Measurements from ENCODE around the gene DENND1A. TPM values are rescaled to one million over a fixed set of nuclear protein-coding genes. Genes with fewer than 3 reads are reported as not detected.

Gene DENND1A
- polyA plus RNA-seq, 2 donors = 4.6 to 4.8 TPM

- H3K27me3 ChIP-seq (ENCODE audit: control insufficient read depth in 1 of 2, insufficient read depth in 2 of 2, low read length in 2 of 2) = no peaks in the 10 kb centered on the region
- H3K27ac ChIP-seq (ENCODE audit: low read depth in 2 of 2, low read length in 1 of 2) = no peak overlapping the region
- H3K9me3 ChIP-seq (ENCODE audit: control insufficient read depth in 2 of 2, insufficient read depth in 1 of 2, low read depth in 1 of 2, low read length in 1 of 2) = no peaks in the 10 kb centered on the region
- no peaks in the 10 kb centered on the region for H3K36me3 ChIP-seq (ENCODE audit: control insufficient read depth in 2 of 2, insufficient read depth in 2 of 2, low read length in 1 of 2)
- no peak overlapping the region for H3K4me3 ChIP-seq (ENCODE audit: low read depth in 1 of 2, low read length in 2 of 2)
- H3K4me1 ChIP-seq (ENCODE audit: control insufficient read depth in 2 of 2, insufficient read depth in 2 of 2, low read length in 1 of 2) = no peaks in the 10 kb centered on the region
- WGBS, 2 donors = 66 to 93% methylated on average over 3 of the region's 3 CpGs
Measured at GRCh38 chr9:123500336-123500735, 429.6 kb downstream of the DENND1A start.

DNA sequence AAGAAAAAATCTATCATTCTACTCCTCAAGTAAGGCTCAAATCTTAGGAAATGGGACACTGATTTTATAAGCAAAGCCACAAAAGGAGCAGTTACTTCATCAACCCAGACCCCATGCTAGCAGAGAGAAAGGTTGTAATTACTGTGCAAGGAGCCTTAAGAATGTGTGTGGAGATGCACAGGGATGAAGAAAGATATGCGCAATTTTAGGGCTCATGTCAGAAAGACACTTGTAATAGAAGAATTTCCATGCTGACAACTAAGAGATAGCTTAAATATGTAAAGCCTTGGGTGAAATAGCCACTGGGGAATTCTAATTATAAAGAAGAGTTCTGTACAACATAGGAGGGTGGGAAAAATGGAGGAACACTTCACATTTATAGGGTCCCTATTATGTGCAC, 432.1 kb downstream of the DENND1A start:
- Histone ChIP-seq H3K4me3 (ENCODE audit: low read depth in 1 of 2, low read length in 2 of 2) (no peak overlapping the region), H3K36me3 (ENCODE audit: control insufficient read depth in 2 of 2, insufficient read depth in 2 of 2, low read length in 1 of 2) (no peaks in the 10 kb centered on the region), H3K4me1 (ENCODE audit: control insufficient read depth in 2 of 2, insufficient read depth in 2 of 2, low read length in 1 of 2) (no peaks in the 10 kb centered on the region), H3K27ac (ENCODE audit: low read depth in 2 of 2, low read length in 1 of 2) (no peak overlapping the region), H3K9me3 (ENCODE audit: control insufficient read depth in 2 of 2, insufficient read depth in 1 of 2, low read depth in 1 of 2, low read length in 1 of 2) (no peaks in the 10 kb centered on the region), H3K27me3 (ENCODE audit: control insufficient read depth in 1 of 2, insufficient read depth in 2 of 2, low read length in 2 of 2) (no peaks in the 10 kb centered on the region)
- WGBS, 2 donors = 94 to 99% methylated on average over 1 of the region's 1 CpG

DNA sequence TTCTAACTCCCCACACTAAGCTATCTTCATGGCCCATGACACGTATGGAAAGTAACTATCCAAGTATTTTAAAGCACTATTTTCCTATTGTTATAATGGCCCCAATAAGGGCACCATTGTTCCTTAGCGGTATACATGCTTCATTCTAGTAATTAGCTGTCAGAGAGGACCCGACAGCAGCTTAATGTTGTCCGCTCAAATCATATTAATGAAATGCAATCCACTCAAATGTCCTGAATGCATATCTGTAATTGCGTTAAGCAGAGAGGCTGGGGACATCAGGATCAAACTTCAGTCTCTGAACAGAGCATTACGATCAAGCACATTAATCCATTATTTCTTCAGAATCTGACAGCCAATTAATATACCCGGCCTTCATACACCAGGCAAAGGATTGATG, 434.2 kb downstream of the DENND1A start:
- WGBS, 2 donors = 94 to 95% methylated on average over 7 of the region's 7 CpGs
- Histone ChIP-seq H3K27me3 (ENCODE audit: control insufficient read depth in 1 of 2, insufficient read depth in 2 of 2, low read length in 2 of 2) (no peaks in the 10 kb centered on the region), H3K4me3 (ENCODE audit: low read depth in 1 of 2, low read length in 2 of 2) (no peak overlapping the region), H3K4me1 (ENCODE audit: control insufficient read depth in 2 of 2, insufficient read depth in 2 of 2, low read length in 1 of 2) (no peaks in the 10 kb centered on the region), H3K36me3 (ENCODE audit: control insufficient read depth in 2 of 2, insufficient read depth in 2 of 2, low read length in 1 of 2) (no peaks in the 10 kb centered on the region), H3K27ac (ENCODE audit: low read depth in 2 of 2, low read length in 1 of 2) (no peak overlapping the region), H3K9me3 (ENCODE audit: control insufficient read depth in 2 of 2, insufficient read depth in 1 of 2, low read depth in 1 of 2, low read length in 1 of 2) (no peaks in the 10 kb centered on the region)

- no peak overlapping the region for H3K27ac ChIP-seq (ENCODE audit: low read depth in 2 of 2, low read length in 1 of 2)
- no peaks in the 10 kb centered on the region for H3K27me3 ChIP-seq (ENCODE audit: control insufficient read depth in 1 of 2, insufficient read depth in 2 of 2, low read length in 2 of 2)
- H3K4me3 ChIP-seq (ENCODE audit: low read depth in 1 of 2, low read length in 2 of 2) = no peak overlapping the region
- no peaks in the 10 kb centered on the region for H3K36me3 ChIP-seq (ENCODE audit: control insufficient read depth in 2 of 2, insufficient read depth in 2 of 2, low read length in 1 of 2)
- H3K4me1 ChIP-seq (ENCODE audit: control insufficient read depth in 2 of 2, insufficient read depth in 2 of 2, low read length in 1 of 2) = no peaks in the 10 kb centered on the region
- H3K9me3 ChIP-seq (ENCODE audit: control insufficient read depth in 2 of 2, insufficient read depth in 1 of 2, low read depth in 1 of 2, low read length in 1 of 2) = no peaks in the 10 kb centered on the region
- 83 to 87% methylated on average over 8 of the region's 8 CpGs for WGBS, 2 donors
Measured at GRCh38 chr9:123493627-123494026, 436.3 kb downstream of the DENND1A start.

DNA sequence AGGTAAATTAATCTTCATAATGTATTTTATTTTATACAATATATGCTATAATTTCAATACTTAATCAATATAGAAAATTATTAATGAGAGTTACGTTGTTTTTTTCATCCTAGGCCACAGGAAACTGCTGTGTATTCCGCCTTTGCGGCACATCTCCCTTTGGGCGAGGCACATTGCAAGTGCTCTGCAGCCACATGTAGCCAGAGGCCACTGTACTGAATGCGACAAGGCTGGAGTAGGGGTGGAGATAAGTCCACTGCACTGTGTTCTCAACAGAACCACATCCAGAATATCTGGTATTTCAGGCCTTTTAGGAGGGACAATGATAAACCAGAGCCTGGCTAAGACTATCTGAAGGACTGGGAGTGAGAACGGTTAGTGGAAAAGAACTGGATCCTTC, 439.2 kb downstream of the DENND1A start:
- H3K4me1 ChIP-seq (ENCODE audit: control insufficient read depth in 2 of 2, insufficient read depth in 2 of 2, low read length in 1 of 2) = no peaks in the 10 kb centered on the region
- H3K36me3 ChIP-seq (ENCODE audit: control insufficient read depth in 2 of 2, insufficient read depth in 2 of 2, low read length in 1 of 2) = no peaks in the 10 kb centered on the region
- no peak overlapping the region for H3K4me3 ChIP-seq (ENCODE audit: low read depth in 1 of 2, low read length in 2 of 2)
- H3K9me3 ChIP-seq (ENCODE audit: control insufficient read depth in 2 of 2, insufficient read depth in 1 of 2, low read depth in 1 of 2, low read length in 1 of 2) = no peaks in the 10 kb centered on the region
- H3K27me3 ChIP-seq (ENCODE audit: control insufficient read depth in 1 of 2, insufficient read depth in 2 of 2, low read length in 2 of 2) = no peaks in the 10 kb centered on the region
- 92 to 93% methylated on average over 6 of the region's 6 CpGs for WGBS, 2 donors
- H3K27ac ChIP-seq (ENCODE audit: low read depth in 2 of 2, low read length in 1 of 2) = no peak overlapping the region

- no peaks in the 10 kb centered on the region for H3K4me1 ChIP-seq (ENCODE audit: control insufficient read depth in 2 of 2, insufficient read depth in 2 of 2, low read length in 1 of 2)
Measured at GRCh38 chr9:123488722-123489321, 441.1 kb downstream of the DENND1A start.

DNA sequence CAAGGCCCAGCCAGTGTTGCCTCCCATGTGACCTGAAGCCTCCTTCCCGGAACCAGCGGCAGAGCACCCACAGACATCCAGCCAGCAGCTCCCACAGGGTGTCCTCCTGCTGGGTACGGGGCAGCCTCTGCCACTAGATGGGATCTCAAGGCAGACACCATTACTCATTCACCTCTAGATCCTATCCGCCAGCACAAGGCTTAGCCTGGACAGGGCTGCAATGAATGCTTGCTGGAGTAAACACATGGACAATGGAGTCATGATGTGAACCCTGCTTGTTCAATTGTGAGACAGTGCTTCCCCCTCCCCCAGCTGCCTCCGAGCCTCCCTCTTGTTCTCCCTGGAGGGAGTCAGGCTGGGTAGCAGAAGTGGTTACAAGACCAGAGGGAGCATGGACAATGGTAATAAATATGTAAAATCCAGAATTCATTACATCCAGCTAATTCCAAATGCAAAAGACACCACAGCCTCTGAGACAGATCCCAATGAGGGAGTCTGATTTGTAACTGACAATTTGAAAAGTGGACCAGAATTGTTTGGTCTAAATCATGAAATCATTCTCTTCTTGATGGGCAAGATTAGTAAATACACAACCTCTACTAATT, 441.9 kb downstream of the DENND1A start:
- H3K27me3 ChIP-seq (ENCODE audit: control insufficient read depth in 1 of 2, insufficient read depth in 2 of 2, low read length in 2 of 2) = no peaks in the 10 kb centered on the region
- no peaks in the 10 kb centered on the region for H3K9me3 ChIP-seq (ENCODE audit: control insufficient read depth in 2 of 2, insufficient read depth in 1 of 2, low read depth in 1 of 2, low read length in 1 of 2)
- no peak overlapping the region for H3K27ac ChIP-seq (ENCODE audit: low read depth in 2 of 2, low read length in 1 of 2)
- H3K4me1 ChIP-seq (ENCODE audit: control insufficient read depth in 2 of 2, insufficient read depth in 2 of 2, low read length in 1 of 2) = peaks cover 0 to 2% of the 10 kb centered on the region in 2 donors
- H3K36me3 ChIP-seq (ENCODE audit: control insufficient read depth in 2 of 2, insufficient read depth in 2 of 2, low read length in 1 of 2) = no peaks in the 10 kb centered on the region
- H3K4me3 ChIP-seq (ENCODE audit: low read depth in 1 of 2, low read length in 2 of 2) = no peak overlapping the region
- WGBS, 2 donors = 91 to 95% methylated on average over 5 of the region's 5 CpGs

More at GRCh38 chr9:123488722-123489321, 441.1 kb downstream of the DENND1A start:
- no peaks in the 10 kb centered on the region for H3K27me3 ChIP-seq (ENCODE audit: control insufficient read depth in 1 of 2, insufficient read depth in 2 of 2, low read length in 2 of 2)
- 81 to 83% methylated on average over 16 of the region's 16 CpGs for WGBS, 2 donors
- H3K9me3 ChIP-seq (ENCODE audit: control insufficient read depth in 2 of 2, insufficient read depth in 1 of 2, low read depth in 1 of 2, low read length in 1 of 2) = no peaks in the 10 kb centered on the region
- H3K27ac ChIP-seq (ENCODE audit: low read depth in 2 of 2, low read length in 1 of 2) = no peak overlapping the region
- H3K36me3 ChIP-seq (ENCODE audit: control insufficient read depth in 2 of 2, insufficient read depth in 2 of 2, low read length in 1 of 2) = no peaks in the 10 kb centered on the region
- no peak overlapping the region for H3K4me3 ChIP-seq (ENCODE audit: low read depth in 1 of 2, low read length in 2 of 2)

DNA sequence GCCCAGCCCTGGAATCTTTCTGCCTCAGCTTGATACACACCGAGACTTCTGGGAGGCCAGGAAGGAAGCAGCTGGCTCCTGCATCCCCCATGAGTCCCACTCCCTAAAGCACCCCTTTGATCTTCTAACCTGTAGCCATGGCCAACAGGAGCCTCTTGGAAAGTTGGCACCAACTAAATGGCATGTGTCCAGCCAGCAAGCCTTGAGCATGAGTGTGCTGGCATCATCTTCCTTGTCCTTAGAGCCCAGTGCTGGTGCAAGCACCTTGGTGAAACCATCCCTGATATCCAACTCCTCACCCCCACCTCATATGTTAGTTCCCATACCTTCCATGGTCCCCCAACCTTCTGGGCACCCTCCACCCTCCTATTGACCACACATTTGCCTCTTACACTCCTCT, 443.5 kb downstream of the DENND1A start:
- WGBS, 2 donors = 60 to 70% methylated on average over 1 of the region's 1 CpG
- Histone ChIP-seq H3K9me3 (ENCODE audit: control insufficient read depth in 2 of 2, insufficient read depth in 1 of 2, low read depth in 1 of 2, low read length in 1 of 2) (no peaks in the 10 kb centered on the region), H3K27ac (ENCODE audit: low read depth in 2 of 2, low read length in 1 of 2) (no peak overlapping the region), H3K4me3 (ENCODE audit: low read depth in 1 of 2, low read length in 2 of 2) (no peak overlapping the region), H3K36me3 (ENCODE audit: control insufficient read depth in 2 of 2, insufficient read depth in 2 of 2, low read length in 1 of 2) (no peaks in the 10 kb centered on the region), H3K27me3 (ENCODE audit: control insufficient read depth in 1 of 2, insufficient read depth in 2 of 2, low read length in 2 of 2) (no peaks in the 10 kb centered on the region), H3K4me1 (ENCODE audit: control insufficient read depth in 2 of 2, insufficient read depth in 2 of 2, low read length in 1 of 2) (peaks cover 0 to 2% of the 10 kb centered on the region in 2 donors)

GRCh38 chr9:123485216-123485615, 444.7 kb downstream of the DENND1A start:
- no peaks in the 10 kb centered on the region for H3K36me3 ChIP-seq (ENCODE audit: control insufficient read depth in 2 of 2, insufficient read depth in 2 of 2, low read length in 1 of 2)
- WGBS, 2 donors = 68 to 78% methylated on average over 5 of the region's 5 CpGs
- H3K9me3 ChIP-seq (ENCODE audit: control insufficient read depth in 2 of 2, insufficient read depth in 1 of 2, low read depth in 1 of 2, low read length in 1 of 2) = no peaks in the 10 kb centered on the region
- no peak overlapping the region for H3K4me3 ChIP-seq (ENCODE audit: low read depth in 1 of 2, low read length in 2 of 2)
- H3K4me1 ChIP-seq (ENCODE audit: control insufficient read depth in 2 of 2, insufficient read depth in 2 of 2, low read length in 1 of 2) = peaks cover 0 to 2% of the 10 kb centered on the region in 2 donors
- no peak overlapping the region for H3K27ac ChIP-seq (ENCODE audit: low read depth in 2 of 2, low read length in 1 of 2)
- H3K27me3 ChIP-seq (ENCODE audit: control insufficient read depth in 1 of 2, insufficient read depth in 2 of 2, low read length in 2 of 2) = no peaks in the 10 kb centered on the region

- WGBS, 2 donors = 80 to 89% methylated on average over 4 of the region's 4 CpGs
- Histone ChIP-seq H3K36me3 (ENCODE audit: control insufficient read depth in 2 of 2, insufficient read depth in 2 of 2, low read length in 1 of 2) (no peaks in the 10 kb centered on the region), H3K4me1 (ENCODE audit: control insufficient read depth in 2 of 2, insufficient read depth in 2 of 2, low read length in 1 of 2) (peaks cover 0 to 2% of the 10 kb centered on the region in 2 donors)
Measured at GRCh38 chr9:123484130-123484529, 445.8 kb downstream of the DENND1A start.

More at GRCh38 chr9:123484130-123484529, 445.8 kb downstream of the DENND1A start:
- no peaks in the 10 kb centered on the region for H3K9me3 ChIP-seq (ENCODE audit: control insufficient read depth in 2 of 2, insufficient read depth in 1 of 2, low read depth in 1 of 2, low read length in 1 of 2)
- H3K4me3 ChIP-seq (ENCODE audit: low read depth in 1 of 2, low read length in 2 of 2) = no peak overlapping the region
- H3K27me3 ChIP-seq (ENCODE audit: control insufficient read depth in 1 of 2, insufficient read depth in 2 of 2, low read length in 2 of 2) = no peaks in the 10 kb centered on the region
- H3K27ac ChIP-seq (ENCODE audit: low read depth in 2 of 2, low read length in 1 of 2) = no peak overlapping the region

Data from esophagus (tissue), 2 donors.